Activated gamma-delta T cell (primary cell): ENCODE data around the gene NFATC1.

ENCODE experiments used
- DNase-seq: peaks from one replicate; lab custom pipeline; 2025; lab: John Stamatoyannopoulos, UW
- total RNA-seq, 2 donors: gene quantifications; one replicate each; lab custom pipeline; 2026; lab: John Stamatoyannopoulos, UW

Gene NFATC1
- 31.2 to 36.2 reads per million in 2 donors for total RNA-seq

GRCh38 chr18:79395761-79396404, at the start of gene NFATC1:
Gene NFATC1 (plus strand): TSS chr18:79395930. CDS start chr18:79396225, 295 bp downstream.
- DNase-seq = peak; percentile 65

GRCh38 chr18:79345981-79346380, 49.7 kb upstream of the NFATC1 start:
- no peak for DNase-seq

- DNase-seq = no peak
Measured at GRCh38 chr18:79348066-79348465, 47.7 kb upstream of the NFATC1 start.

GRCh38 chr18:79352432-79352831, 43.3 kb upstream of the NFATC1 start:
- no peak for DNase-seq

- no peak for DNase-seq
Measured at GRCh38 chr18:79353267-79353666, 42.5 kb upstream of the NFATC1 start.

- no peak for DNase-seq
Measured at GRCh38 chr18:79354350-79354749, 41.4 kb upstream of the NFATC1 start.

GRCh38 chr18:79355433-79356335, 40.0 kb upstream of the NFATC1 start:
- no peak for DNase-seq

GRCh38 chr18:79356435-79356834, 39.3 kb upstream of the NFATC1 start:
- no peak for DNase-seq

- no peak for DNase-seq
Measured at GRCh38 chr18:79360933-79361332, 34.8 kb upstream of the NFATC1 start.

GRCh38 chr18:79361766-79362522, 33.8 kb upstream of the NFATC1 start:
- DNase-seq = no peak

- DNase-seq = no peak
Measured at GRCh38 chr18:79365701-79366100, 30.0 kb upstream of the NFATC1 start.

- no peak for DNase-seq
Measured at GRCh38 chr18:79366177-79367094, 29.3 kb upstream of the NFATC1 start.

GRCh38 chr18:79367480-79367879, 28.2 kb upstream of the NFATC1 start:
- DNase-seq = no peak

- DNase-seq = no peak
Measured at GRCh38 chr18:79367989-79368388, 27.7 kb upstream of the NFATC1 start.

GRCh38 chr18:79368681-79369080, 27.0 kb upstream of the NFATC1 start:
- no peak for DNase-seq

GRCh38 chr18:79371561-79372121, 24.1 kb upstream of the NFATC1 start:
- DNase-seq = no peak

GRCh38 chr18:79372461-79372860, 23.3 kb upstream of the NFATC1 start:
- no peak for DNase-seq

- no peak for DNase-seq
Measured at GRCh38 chr18:79372991-79373390, 22.7 kb upstream of the NFATC1 start.

- no peak for DNase-seq
Measured at GRCh38 chr18:79373736-79374135, 22.0 kb upstream of the NFATC1 start.

GRCh38 chr18:79374408-79375171, 21.1 kb upstream of the NFATC1 start:
- no peak for DNase-seq
